RPMI8226 (cell line): Measurements from ENCODE around the gene SH2D3A.
"Not testable (repeated sequence)": the region's sequence is repeated elsewhere in the genome, so short reads cannot be mapped to it uniquely, and the experiment has no call there.

ENCODE experiments used
- DNase-seq: peaks from one replicate; pipeline ENCODE4 v3.0.0-alpha.2; 2015

The SH2D3A gene

GRCh38 chr19:6788896-6789295, 21.7 kb upstream of the SH2D3A start:
- DNase-seq, result no peak

- no peak for DNase-seq
Observed at GRCh38 chr19:6787393-6787792, 20.2 kb upstream of the SH2D3A start.

GRCh38 chr19:6779206-6779605, 12.0 kb upstream of the SH2D3A start:
- no peak for DNase-seq

- DNase-seq, result no peak
Observed at GRCh38 chr19:6778386-6778785, 11.2 kb upstream of the SH2D3A start.

- no peak for DNase-seq
Observed at GRCh38 chr19:6777434-6777833, 10.2 kb upstream of the SH2D3A start.

- no peak for DNase-seq
Observed at GRCh38 chr19:6776999-6777398, 9.8 kb upstream of the SH2D3A start.

- DNase-seq, result not testable (repeated sequence)
Observed at GRCh38 chr19:6776045-6776444, 8.8 kb upstream of the SH2D3A start.

GRCh38 chr19:6774821-6775707, 7.8 kb upstream of the SH2D3A start:
- peak; percentile 68 for DNase-seq

GRCh38 chr19:6773323-6773931, 6.2 kb upstream of the SH2D3A start:
- DNase-seq, result peak; percentile 68

- no peak for DNase-seq
Observed at GRCh38 chr19:6772866-6773322, 5.7 kb upstream of the SH2D3A start.

- DNase-seq, result peak; percentile 92
Observed at GRCh38 chr19:6772028-6772865, 5.0 kb upstream of the SH2D3A start, which contains the start of gene VAV1. Gene VAV1, plus strand, starts transcription at chr19:6772708. Its CDS starts 100 bp downstream, at chr19:6772808.

- DNase-seq, result not testable (repeated sequence)
Observed at GRCh38 chr19:6771648-6772027, 4.4 kb upstream of the SH2D3A start.

- DNase-seq, result no peak
Observed at GRCh38 chr19:6769006-6769619, 1.9 kb upstream of the SH2D3A start.

- no peak for DNase-seq
Observed at GRCh38 chr19:6768236-6768785, 1.1 kb upstream of the SH2D3A start.

- DNase-seq, result no peak
Observed at GRCh38 chr19:6767081-6767356, 216 bp downstream of the SH2D3A start.

- peak; percentile 32 for DNase-seq
Observed at GRCh38 chr19:6766357-6767080, 716 bp downstream of the SH2D3A start.

- peak; percentile 84 for DNase-seq
Observed at GRCh38 chr19:6765738-6766356, 1.4 kb downstream of the SH2D3A start.

GRCh38 chr19:6762253-6762797, 4.9 kb downstream of the SH2D3A start:
- DNase-seq, result not testable (repeated sequence)

GRCh38 chr19:6761053-6761676, 6.1 kb downstream of the SH2D3A start:
- DNase-seq, result no peak

- DNase-seq, result no peak
Observed at GRCh38 chr19:6760606-6761005, 6.6 kb downstream of the SH2D3A start.
